ENCODE data around the gene TSEN15.

The TSEN15 gene

DNA sequence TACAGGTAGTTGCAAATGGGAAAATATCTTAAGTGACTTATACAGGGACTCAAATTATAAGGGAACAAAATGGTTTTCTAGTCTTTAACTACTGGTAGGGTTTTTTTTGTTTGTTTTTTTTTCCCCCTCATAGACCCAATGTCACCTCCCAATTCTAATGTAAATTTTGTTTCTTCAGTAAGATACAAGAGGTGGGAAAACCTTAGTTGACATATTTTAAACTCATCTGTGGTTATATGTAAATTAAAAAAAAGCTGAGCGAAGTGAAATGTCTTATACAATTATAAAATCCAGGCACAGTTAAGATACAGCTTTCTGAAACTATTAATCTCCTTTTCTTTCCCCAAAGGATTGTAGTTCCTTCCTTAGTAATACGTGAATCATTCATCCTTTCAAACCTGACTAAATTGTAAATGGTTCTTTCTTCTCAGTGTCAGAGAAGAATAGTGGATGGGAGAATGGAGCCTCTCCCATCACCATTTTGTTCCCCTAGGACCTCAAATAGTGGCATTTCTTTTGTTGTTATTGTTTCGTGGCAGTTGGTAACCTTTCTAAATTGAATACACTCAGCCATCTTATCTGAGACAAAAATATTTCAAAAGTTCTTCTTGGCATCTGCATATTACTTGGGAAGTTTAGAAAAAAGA lies 11.2 kb downstream of the TSEN15 start:
- TF ChIP-seq, protein P1, sequence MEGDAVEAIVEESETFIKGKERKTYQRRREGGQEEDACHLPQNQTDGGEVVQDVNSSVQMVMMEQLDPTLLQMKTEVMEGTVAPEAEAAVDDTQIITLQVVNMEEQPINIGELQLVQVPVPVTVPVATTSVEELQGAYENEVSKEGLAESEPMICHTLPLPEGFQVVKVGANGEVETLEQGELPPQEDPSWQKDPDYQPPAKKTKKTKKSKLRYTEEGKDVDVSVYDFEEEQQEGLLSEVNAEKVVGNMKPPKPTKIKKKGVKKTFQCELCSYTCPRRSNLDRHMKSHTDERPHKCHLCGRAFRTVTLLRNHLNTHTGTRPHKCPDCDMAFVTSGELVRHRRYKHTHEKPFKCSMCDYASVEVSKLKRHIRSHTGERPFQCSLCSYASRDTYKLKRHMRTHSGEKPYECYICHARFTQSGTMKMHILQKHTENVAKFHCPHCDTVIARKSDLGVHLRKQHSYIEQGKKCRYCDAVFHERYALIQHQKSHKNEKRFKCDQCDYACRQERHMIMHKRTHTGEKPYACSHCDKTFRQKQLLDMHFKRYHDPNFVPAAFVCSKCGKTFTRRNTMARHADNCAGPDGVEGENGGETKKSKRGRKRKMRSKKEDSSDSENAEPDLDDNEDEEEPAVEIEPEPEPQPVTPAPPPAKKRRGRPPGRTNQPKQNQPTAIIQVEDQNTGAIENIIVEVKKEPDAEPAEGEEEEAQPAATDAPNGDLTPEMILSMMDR (IDR thresholded peaks at IDR 0.05; ENCODE audit: low read depth, low read length): no peak
- no peak overlapping the region for H3K4me3 ChIP-seq (ENCODE audit: low read depth, low read length)

DNA sequence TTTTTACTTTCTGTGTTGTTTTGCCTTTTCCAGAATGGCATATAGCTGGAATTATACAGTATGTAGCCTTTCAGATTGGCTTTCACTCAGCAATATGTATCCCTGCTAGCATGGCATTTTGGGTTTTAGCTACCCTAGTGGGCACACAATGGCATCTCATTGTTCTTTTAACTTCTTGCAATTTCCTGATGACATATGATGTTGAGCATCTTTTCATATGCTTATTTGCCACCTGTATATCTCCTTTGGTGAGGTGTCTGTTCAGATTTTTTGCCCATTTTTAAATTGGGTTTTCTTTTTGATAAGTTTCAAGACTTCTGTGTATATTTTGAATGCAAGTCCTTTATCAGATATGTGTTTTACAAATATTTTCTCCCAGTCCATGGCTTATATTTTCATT lies 14.0 kb downstream of the TSEN15 start:
- H3K4me3 ChIP-seq (ENCODE audit: low read depth, low read length): no peak overlapping the region
- TF ChIP-seq, protein P1 (IDR thresholded peaks at IDR 0.05; ENCODE audit: low read depth, low read length): no peak

DNA sequence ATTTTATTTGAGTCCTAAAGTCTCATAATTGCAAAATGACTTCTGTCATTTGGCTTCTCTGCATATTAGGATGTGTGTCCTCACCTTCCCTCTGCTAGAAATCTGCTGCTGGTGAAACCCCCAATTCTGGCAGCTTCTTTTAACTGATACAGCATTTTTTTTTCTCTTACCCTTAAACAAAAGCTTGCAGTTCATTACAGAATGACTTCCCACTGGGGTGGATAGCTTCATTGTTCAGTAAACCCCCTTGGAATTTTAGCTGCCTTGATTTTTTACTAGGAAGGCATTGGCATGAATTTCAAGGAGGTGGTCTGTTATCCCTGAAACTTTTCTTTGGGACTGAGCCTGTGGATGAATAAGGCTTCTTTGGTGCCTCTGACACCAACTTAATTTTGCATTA lies 16.8 kb downstream of the TSEN15 start:
- no peak overlapping the region for H3K4me3 ChIP-seq (ENCODE audit: low read depth, low read length)
- TF ChIP-seq, protein P1 (IDR thresholded peaks at IDR 0.05; ENCODE audit: low read depth, low read length): no peak

DNA sequence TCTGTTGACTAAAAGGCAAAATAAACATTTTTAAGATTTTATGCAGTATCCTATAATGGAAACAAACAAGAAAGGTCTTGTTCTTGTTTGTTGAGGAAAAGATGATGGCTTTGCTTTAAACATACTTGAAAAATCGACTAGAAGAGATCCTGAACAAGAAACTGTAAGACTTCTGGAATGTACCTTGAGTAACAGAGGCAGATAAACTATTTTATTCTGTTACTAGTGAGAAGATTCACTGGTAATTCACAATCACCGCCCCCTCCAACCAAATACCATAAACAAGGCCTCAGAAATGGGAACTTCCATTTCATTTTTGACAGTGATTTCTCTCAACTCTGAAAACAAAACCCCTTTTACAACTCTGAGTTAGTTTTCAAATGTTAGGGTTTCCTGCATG lies 18.1 kb downstream of the TSEN15 start:
- TF ChIP-seq, protein P1 (IDR thresholded peaks at IDR 0.05; ENCODE audit: low read depth, low read length): no peak
- no peak overlapping the region for H3K4me3 ChIP-seq (ENCODE audit: low read depth, low read length)

DNA sequence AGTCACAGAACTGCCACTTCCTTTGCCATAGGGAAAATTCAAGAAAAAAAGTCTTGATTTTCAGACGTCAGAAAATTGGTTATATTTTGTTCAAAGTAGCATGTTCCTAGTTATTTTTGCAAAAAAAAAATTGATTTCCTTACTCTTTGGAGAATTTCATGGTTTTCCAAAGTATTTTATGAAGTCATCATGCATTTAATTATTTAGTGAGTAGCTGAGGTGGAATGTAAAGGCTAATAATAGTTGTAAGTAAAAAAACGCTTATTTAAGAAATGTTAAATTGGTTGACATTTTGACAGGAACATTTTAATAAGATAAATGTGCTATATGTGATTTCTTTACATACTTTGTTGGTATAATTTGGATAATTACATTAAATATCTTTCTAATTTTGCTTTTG lies 20.8 kb downstream of the TSEN15 start:
- TF ChIP-seq, protein P1 (IDR thresholded peaks at IDR 0.05; ENCODE audit: low read depth, low read length): no peak

DNA sequence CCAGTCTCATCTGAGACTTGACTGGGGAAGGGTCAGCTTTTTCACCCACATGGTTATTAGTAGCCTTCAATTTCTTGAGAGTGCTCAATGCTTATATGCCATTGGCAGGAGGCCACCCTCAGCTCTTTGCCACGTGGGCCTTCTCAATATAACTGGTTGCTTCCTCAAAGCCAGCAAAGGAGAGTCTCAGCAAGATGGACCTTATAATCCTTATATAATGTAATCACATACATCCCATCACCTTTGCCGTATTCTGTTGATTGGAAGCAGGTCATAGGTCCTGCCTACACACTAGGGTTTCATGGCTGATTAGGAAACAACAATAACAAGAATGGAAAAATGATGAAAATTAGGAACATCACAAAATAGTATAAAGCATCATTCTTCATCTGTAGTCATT lies 22.9 kb downstream of the TSEN15 start:
- TF ChIP-seq, protein P1 (IDR thresholded peaks at IDR 0.05; ENCODE audit: low read depth, low read length): no peak
- H3K4me3 ChIP-seq (ENCODE audit: low read depth, low read length): no peak overlapping the region

More for the DNA sequence above, 20.8 kb downstream of the TSEN15 start:
- H3K4me3 ChIP-seq (ENCODE audit: low read depth, low read length): no peak overlapping the region

DNA sequence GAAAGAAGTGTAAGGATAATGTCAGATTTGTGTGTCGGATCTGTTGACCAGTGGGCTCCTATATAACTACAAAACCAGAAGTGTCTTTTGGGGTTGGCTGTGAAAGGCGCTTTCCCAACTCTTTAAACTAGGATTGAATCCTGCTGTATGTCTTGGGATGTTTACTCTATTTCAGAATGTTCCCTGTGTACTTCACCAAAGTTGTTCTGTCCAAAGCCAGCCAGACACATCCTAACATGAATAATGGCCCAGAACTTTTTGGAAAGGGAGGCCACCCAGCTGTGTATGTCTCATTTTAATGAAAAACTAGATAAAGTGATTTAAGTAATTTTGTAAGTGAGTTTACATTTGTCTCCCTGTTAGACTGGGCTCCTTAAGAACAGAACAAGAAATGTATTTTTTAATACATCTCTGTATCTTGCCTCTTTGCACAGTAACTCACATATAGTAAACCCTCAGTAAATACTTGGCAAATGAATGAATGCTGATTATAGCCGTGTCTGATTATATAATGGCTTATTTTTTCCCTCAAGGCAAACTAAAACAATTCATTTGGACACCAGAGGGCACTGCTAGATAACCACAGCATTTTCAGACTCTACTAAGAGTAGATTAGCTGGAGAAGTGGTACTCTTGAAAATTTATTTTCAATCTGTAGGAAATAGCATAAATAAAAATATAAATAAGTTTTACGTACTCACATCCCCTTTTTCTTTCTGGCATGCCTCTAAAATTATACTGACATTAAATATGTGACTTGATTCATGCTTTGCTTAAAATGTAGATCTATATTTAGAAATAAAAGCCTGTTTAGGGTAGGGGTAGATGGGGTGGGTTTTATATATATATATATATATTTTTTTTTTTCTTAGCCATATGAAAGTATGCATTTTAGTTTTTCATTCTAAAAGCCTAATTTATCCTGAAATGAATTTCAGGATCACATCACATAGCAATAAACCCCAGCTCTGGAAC lies 23.8 kb downstream of the TSEN15 start:
- H3K4me3 ChIP-seq (ENCODE audit: low read depth, low read length): no peak overlapping the region
- TF ChIP-seq, protein P1 (IDR thresholded peaks at IDR 0.05; ENCODE audit: low read depth, low read length): no peak
